RWPE2 (cell line): Measurements from ENCODE around the gene DOC2A.

Source experiments
- ATAC-seq: fragments of 200-7000 bp; cut with Tn5 transposase; 3 replicates; pipeline ENCODE4 v1.9.1; 2021; ENCODE audit warnings: low read depth
- DNase-seq: peaks from one replicate; pipeline ENCODE4 v3.0.0-alpha.2; 2020; ENCODE audit warnings: low spot score
- H3K27ac ChIP-seq: fragments of 450-650 bp; 2 replicates; pipeline ENCODE4 v1.5.1; 2017; ENCODE audit warnings: mild to moderate bottlenecking; ENCODE audit not compliant: poor library complexity, severe bottlenecking
- H3K27me3 ChIP-seq: fragments of 250-450 bp; sonication (Bioruptor Pico); 2 replicates; pipeline ENCODE4 v1.5.1; 2021; ENCODE audit warnings: mild to moderate bottlenecking, moderate library complexity; ENCODE audit not compliant: insufficient read depth, poor library complexity, severe bottlenecking
- H3K36me3 ChIP-seq: fragments of 250-450 bp; sonication (Bioruptor Pico); 2 replicates; pipeline ENCODE4 v1.5.1; 2020; ENCODE audit warnings: low read depth, mild to moderate bottlenecking, moderate library complexity
- H3K4me1 ChIP-seq: fragments of 250-450 bp; sonication (Bioruptor Pico); 2 replicates; pipeline ENCODE4 v1.5.1; 2021; ENCODE audit warnings: mild to moderate bottlenecking, moderate library complexity; ENCODE audit not compliant: insufficient read depth, poor library complexity, severe bottlenecking
- H3K4me3 ChIP-seq: fragments of 250-450 bp; sonication (Bioruptor Pico); 2 replicates; pipeline ENCODE4 v1.5.1; 2021; ENCODE audit warnings: mild to moderate bottlenecking, moderate library complexity; ENCODE audit not compliant: severe bottlenecking
- H3K9me3 ChIP-seq: fragments of 250-450 bp; sonication (Bioruptor Pico); 2 replicates; pipeline ENCODE4 v1.5.1; 2021; ENCODE audit warnings: mild to moderate bottlenecking, moderate library complexity; ENCODE audit not compliant: severe bottlenecking
- CTCF ChIP-seq: fragments of 450-650 bp; IDR thresholded peaks from one replicate; pipeline ENCODE4 v1.5.1; 2017; ENCODE audit warnings: mild to moderate bottlenecking, moderate library complexity; ENCODE audit not compliant: poor library complexity, severe bottlenecking

The DOC2A gene

GRCh38 chr16:29971304-29971703 is 39.5 kb downstream of the DOC2A start:
- ATAC-seq = no peak
- Histone ChIP-seq H3K9me3 (no peaks in the 10 kb centered on the region), H3K36me3 (peaks cover 31% of the 10 kb centered on the region)

GRCh38 chr16:29968205-29968604 is 42.6 kb downstream of the DOC2A start:
- no peak overlapping the region for H3K4me3 ChIP-seq
- H3K27ac ChIP-seq = no peak overlapping the region
- H3K36me3 ChIP-seq = peaks cover 37% of the 10 kb centered on the region
- ATAC-seq (no peak), DNase-seq (no peak)
- no peaks in the 10 kb centered on the region for H3K4me1 ChIP-seq
- TF ChIP-seq CTCF = no peak
- no peaks in the 10 kb centered on the region for H3K27me3 ChIP-seq
- no peaks in the 10 kb centered on the region for H3K9me3 ChIP-seq

More at GRCh38 chr16:29971304-29971703, 39.5 kb downstream of the DOC2A start:
- Histone ChIP-seq H3K27me3 (no peaks in the 10 kb centered on the region), H3K27ac (no peak overlapping the region), H3K4me1 (peaks cover 11% of the 10 kb centered on the region), H3K4me3 (no peak overlapping the region)
- TF ChIP-seq CTCF = no peak
- DNase-seq = no peak

GRCh38 chr16:29963021-29963743 is 47.6 kb downstream of the DOC2A start:
- Histone ChIP-seq H3K27ac (peak overlapping the region; percentile 57), H3K27me3 (no peaks in the 10 kb centered on the region), H3K36me3 (peaks cover 24% of the 10 kb centered on the region), H3K9me3 (no peaks in the 10 kb centered on the region), H3K4me1 (peaks cover 5% of the 10 kb centered on the region), H3K4me3 (no peak overlapping the region)
- TF ChIP-seq CTCF = no peak
- ATAC-seq (no peak), DNase-seq (no peak)

DNA sequence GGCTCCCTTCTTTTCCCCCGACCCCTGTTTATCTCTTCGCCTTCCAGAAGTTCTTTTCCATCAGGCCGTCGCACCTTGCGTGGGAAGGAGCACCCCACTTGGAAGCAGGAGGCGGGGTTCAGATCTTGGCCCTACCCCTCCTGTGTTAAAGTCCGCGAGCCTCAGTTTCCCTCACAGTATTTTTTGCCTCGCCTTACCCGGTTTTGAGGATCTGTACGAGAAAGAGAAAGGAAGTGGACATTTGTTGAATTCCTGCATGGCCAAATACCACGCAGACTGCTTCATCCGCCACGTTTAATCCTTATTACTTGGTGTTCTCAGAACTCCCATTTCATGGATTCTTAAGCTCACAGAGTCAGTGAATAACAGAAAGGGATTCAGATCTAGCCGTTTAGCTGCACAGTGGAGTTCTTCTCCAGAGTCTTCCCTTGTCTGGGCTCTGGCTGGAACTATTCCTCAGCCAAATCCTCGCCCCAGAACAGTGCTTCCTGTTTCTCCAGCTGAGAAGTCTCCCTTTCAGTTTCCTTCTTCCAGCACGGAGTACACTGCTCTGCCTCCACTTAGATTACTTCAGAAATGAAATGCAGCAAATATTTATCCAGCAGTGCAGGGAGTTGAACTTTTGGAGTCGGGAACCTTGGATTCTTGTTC is 48.4 kb downstream of the DOC2A start:
- no peaks in the 10 kb centered on the region for H3K9me3 ChIP-seq
- H3K27ac ChIP-seq = peak overlapping the region; percentile 57
- peaks cover 5% of the 10 kb centered on the region for H3K4me1 ChIP-seq
- TF ChIP-seq CTCF = no peak
- peak; percentile 43; the same call in 2 of the 3 replicates for ATAC-seq
- peaks cover 20% of the 10 kb centered on the region for H3K36me3 ChIP-seq
- H3K27me3 ChIP-seq = no peaks in the 10 kb centered on the region
- peak overlapping the region; percentile 53 for H3K4me3 ChIP-seq
- no peak for DNase-seq
